Measurements from ENCODE around the gene ATL1. TPM values are rescaled to one million over a fixed set of nuclear protein-coding genes. Genes with fewer than 3 reads are reported as not detected.
"Not testable (repeated sequence)": the region's sequence is repeated elsewhere in the genome, so short reads cannot be mapped to it uniquely, and the experiment has no call there.

The ATL1 gene
- total RNA-seq, 4 donors from 2014 or later, result 17.2 to 22.3 (median 21.6) TPM

DNA sequence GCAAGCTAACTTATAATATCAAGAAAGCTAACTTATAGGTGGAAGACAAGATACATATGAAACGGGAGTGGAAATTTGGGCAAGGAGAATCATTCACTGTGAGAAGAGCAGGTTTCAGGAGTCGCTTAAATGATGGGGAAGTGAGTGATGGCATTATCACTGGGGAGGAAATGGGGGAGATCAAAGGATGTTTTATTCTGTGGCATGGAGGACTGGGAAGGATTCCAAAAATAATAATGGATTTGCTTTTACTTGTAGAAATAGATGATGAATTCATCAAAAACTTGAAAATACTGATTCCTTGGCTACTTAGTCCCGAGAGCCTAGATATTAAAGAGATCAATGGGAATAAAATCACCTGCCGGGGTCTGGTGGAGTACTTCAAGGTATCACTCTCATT, 60.4 kb downstream of the ATL1 start:
- Histone ChIP-seq H3K4me3 (no peak overlapping the region), H3K4me1 (no peaks in the 10 kb centered on the region), H3K9me3 (no peaks in the 10 kb centered on the region), H3K27ac (no peak overlapping the region), H3K36me3 (peaks cover 0 to 57% of the 10 kb centered on the region in 2 donors), H3K27me3 (no peaks in the 10 kb centered on the region)
- ATAC-seq, result no peak
- WGBS, 2 donors (ENCODE audit: low coverage in 1 of 2), result 80 to 86% methylated on average over 4 of the region's 4 CpGs
- TF ChIP-seq, protein P1, sequence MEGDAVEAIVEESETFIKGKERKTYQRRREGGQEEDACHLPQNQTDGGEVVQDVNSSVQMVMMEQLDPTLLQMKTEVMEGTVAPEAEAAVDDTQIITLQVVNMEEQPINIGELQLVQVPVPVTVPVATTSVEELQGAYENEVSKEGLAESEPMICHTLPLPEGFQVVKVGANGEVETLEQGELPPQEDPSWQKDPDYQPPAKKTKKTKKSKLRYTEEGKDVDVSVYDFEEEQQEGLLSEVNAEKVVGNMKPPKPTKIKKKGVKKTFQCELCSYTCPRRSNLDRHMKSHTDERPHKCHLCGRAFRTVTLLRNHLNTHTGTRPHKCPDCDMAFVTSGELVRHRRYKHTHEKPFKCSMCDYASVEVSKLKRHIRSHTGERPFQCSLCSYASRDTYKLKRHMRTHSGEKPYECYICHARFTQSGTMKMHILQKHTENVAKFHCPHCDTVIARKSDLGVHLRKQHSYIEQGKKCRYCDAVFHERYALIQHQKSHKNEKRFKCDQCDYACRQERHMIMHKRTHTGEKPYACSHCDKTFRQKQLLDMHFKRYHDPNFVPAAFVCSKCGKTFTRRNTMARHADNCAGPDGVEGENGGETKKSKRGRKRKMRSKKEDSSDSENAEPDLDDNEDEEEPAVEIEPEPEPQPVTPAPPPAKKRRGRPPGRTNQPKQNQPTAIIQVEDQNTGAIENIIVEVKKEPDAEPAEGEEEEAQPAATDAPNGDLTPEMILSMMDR (IDR thresholded peaks at IDR 0.05), result no peak
- no peak for TF ChIP-seq EP300 (IDR thresholded peaks at IDR 0.05)
- TF ChIP-seq POLR2A (IDR thresholded peaks at IDR 0.05), result no peak
- no peak for TF ChIP-seq POLR2AphosphoS5 (IDR thresholded peaks at IDR 0.05)

DNA sequence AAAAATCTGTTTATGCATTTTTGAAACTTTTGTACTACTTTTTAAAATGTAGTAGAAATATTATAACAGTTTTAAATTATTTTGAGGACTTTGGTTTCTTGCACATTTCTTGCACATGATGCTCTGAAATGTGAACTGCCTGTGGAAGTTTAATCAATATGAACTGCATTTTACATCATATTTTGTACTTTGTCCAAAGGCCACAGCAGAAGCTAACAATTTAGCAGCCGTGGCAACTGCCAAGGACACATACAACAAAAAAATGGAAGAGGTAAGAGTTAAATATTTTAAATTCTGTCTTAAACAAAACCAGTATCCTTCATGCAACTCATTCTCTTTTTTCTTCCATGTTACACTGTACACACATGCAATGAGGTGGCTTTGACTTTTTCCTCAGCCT, 63.0 kb downstream of the ATL1 start:
- Histone ChIP-seq H3K4me3 (no peak overlapping the region), H3K4me1 (no peaks in the 10 kb centered on the region), H3K36me3 (peaks cover 0 to 56% of the 10 kb centered on the region in 2 donors), H3K27ac (no peak overlapping the region), H3K9me3 (no peaks in the 10 kb centered on the region), H3K27me3 (no peaks in the 10 kb centered on the region)
- no peak for ATAC-seq
- TF ChIP-seq POLR2AphosphoS5 (IDR thresholded peaks at IDR 0.05) (no peak), EP300 (IDR thresholded peaks at IDR 0.05) (no peak), POLR2A (IDR thresholded peaks at IDR 0.05) (no peak)
- TF ChIP-seq, protein P1 (IDR thresholded peaks at IDR 0.05), result no peak
- 60 to 63% methylated on average over 1 of the region's 1 CpG for WGBS, 2 donors (ENCODE audit: low coverage in 1 of 2)

DNA sequence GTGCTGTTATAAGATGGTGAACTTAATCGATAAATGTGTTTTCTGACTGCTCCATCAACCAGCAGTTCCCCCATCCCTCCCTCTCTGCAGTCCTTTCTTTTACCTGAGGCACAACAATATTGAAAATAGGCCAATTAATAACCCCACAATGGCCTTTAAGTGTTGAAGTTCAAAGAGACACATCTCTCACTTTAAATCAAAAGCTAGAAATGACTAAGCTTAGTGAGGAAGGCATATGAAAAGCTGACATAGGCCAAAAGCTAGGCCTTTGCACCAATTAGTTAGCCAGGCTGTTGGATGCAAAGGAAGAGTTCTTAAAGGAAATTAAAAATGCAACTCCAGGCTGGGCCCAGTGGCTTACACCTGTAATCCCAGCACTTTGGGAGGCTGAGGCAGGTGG, 64.5 kb downstream of the ATL1 start:
- TF ChIP-seq EP300 (IDR thresholded peaks at IDR 0.05), result no peak
- no peak for TF ChIP-seq POLR2AphosphoS5 (IDR thresholded peaks at IDR 0.05)
- no peak for TF ChIP-seq POLR2A (IDR thresholded peaks at IDR 0.05)
- TF ChIP-seq, protein P1 (IDR thresholded peaks at IDR 0.05), result no peak
- Histone ChIP-seq H3K36me3 (peaks cover 0 to 71% of the 10 kb centered on the region in 2 donors), H3K4me3 (no peak overlapping the region), H3K9me3 (no peaks in the 10 kb centered on the region), H3K27ac (no peak overlapping the region), H3K27me3 (no peaks in the 10 kb centered on the region), H3K4me1 (no peaks in the 10 kb centered on the region)
- WGBS, 2 donors (ENCODE audit: low coverage in 1 of 2), result 100% methylated on average over 1 of the region's 1 CpG; no CpG with 5 or more reads in 1 of the 2 donors
- ATAC-seq, result no peak

DNA sequence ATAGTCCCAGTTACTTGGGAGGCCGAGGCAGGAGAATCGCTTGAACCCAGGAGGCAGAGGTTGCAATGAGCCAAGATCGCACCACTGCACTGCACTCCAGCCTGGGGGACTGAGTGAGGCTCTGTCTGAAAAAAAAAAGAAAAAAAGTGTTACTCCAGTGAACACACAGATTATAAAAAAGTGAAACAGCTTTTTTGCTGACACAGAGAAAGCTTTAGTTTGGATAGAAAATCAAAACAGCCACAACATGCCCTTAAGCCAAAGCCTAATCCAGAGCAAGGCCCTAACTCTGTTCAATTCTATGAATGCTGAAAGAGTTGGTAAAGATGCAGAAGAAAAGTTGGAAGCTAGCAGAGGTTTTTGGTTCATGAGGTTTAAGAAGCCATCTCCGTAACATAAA, 65.0 kb downstream of the ATL1 start:
- not testable (repeated sequence) for H3K27ac ChIP-seq, H3K27me3 ChIP-seq, H3K4me1 ChIP-seq, H3K4me3 ChIP-seq, H3K9me3 ChIP-seq, ATAC-seq
- WGBS, 2 donors (ENCODE audit: low coverage in 1 of 2), result 93 to 96% methylated on average over 2 of the region's 4 CpGs
- H3K36me3 ChIP-seq, result peaks cover 0 to 72% of the 10 kb centered on the region in 2 donors

DNA sequence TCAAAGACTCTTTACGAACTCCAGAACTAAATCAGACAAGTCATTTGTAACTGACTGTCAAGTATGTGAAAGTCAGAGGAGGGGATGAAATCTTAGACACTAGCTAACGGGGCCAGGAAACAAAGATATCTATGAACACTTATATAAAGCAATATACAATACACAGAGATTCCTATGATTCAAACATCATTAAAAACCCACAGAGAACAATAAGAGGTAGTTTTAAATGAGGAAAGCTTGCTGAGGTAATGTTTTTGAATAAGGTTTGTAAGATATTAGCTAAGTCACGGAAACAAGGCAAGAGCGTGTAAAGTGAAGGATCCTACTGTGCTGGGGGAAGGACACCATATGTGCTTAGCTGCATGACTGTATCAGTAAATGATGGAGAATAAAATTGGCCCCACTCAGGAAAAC, 71.5 kb downstream of the ATL1 start:
- TF ChIP-seq POLR2AphosphoS5 (IDR thresholded peaks at IDR 0.05) (no peak), POLR2A (IDR thresholded peaks at IDR 0.05) (no peak)
- TF ChIP-seq, protein P1 (IDR thresholded peaks at IDR 0.05), result no peak
- Histone ChIP-seq H3K27me3 (no peaks in the 10 kb centered on the region), H3K4me3 (no peak overlapping the region), H3K27ac (peak overlapping the region in 1 of 4 donors; percentile 0), H3K4me1 (no peaks in the 10 kb centered on the region), H3K9me3 (no peaks in the 10 kb centered on the region), H3K36me3 (peaks cover 0 to 55% of the 10 kb centered on the region in 2 donors)
- ATAC-seq, result no peak
- 68 to 74% methylated on average over 4 of the region's 4 CpGs for WGBS, 2 donors (ENCODE audit: low coverage in 1 of 2)

All from gastroesophageal sphincter (tissue), 4 donors.